HepG2 (cell line): ENCODE results near the gene SLC35F3. TPM values are rescaled to one million over a fixed set of nuclear protein-coding genes. Genes with fewer than 3 reads are reported as not detected.

Experiments used
- ATAC-seq: fragments of 200-7000 bp; cut with Tn5 transposase; 3 replicates; pipeline ENCODE4 v1.9.1; 2020; ENCODE audit warnings: mild to moderate bottlenecking, moderate library complexity
- BruUV-seq: library from RNA; stranded (reverse); fragments of 400-500 nt; replicated peaks from 2 replicates; lab custom pipeline; 2021; lab: Mats Ljungman, UMichigan
- CTCF ChIA-PET: fragments of 300-600 bp; formaldehyde crosslinking; extraction: SDS; loops from one replicate; lab custom pipeline; 2021; ENCODE audit warnings: low total read pairs, inconsistent platforms, low intra/inter-chr PET ratio; lab: Yijun Ruan, JAX
- POLR2A ChIA-PET: fragments of 350-600 bp; sonication (Branson Sonifier 250); formaldehyde crosslinking; loops from one replicate; lab custom pipeline; 2020; ENCODE audit warnings: antibody characterized with exemption, inconsistent platforms; lab: Yijun Ruan, JAX
- DNase-seq: peaks from one replicate; pipeline ENCODE4 v3.0.0-alpha.2; 2015; ENCODE audit warnings: low spot score
- FAIRE-seq: peaks from 3 replicates; lab custom pipeline; 2011; peaks lifted over from hg19 to GRCh38; lab: Jason Lieb, UNC
- H2AFZ ChIP-seq: one replicate; pipeline ENCODE4 v1.6.1; 2011; ENCODE audit warnings: low read length, inconsistent platforms
- H3K27ac ChIP-seq: fragments of 300-600 bp; 3 replicates; pipeline ENCODE4 v1.8.0; 2011; ENCODE audit warnings: mixed run types, mild to moderate bottlenecking, mixed read lengths, low read length, inconsistent platforms; ENCODE audit not compliant: insufficient read depth; ENCODE audit errors: extremely low read length
- H3K27me3 ChIP-seq, 2 experiments: fragments of 200-600 bp in 1 of 2; 2 replicates in 1 of 2; 3 replicates in 1 of 2; pipeline versions ENCODE4 v1.6.0 to v1.8.0; 2011; ENCODE audit warnings: low read length in 2 of 2, mild to moderate bottlenecking in 2 of 2, moderate library complexity in 2 of 2, inconsistent platforms in 1 of 2; ENCODE audit not compliant: insufficient read depth in 2 of 2, control insufficient read depth in 1 of 2
- H3K36me3 ChIP-seq, 2 experiments: fragments of 200-600 bp in 1 of 2; replicated peaks in 1 of 2; 2 replicates in 1 of 2; 3 replicates in 1 of 2; pipeline versions ENCODE4 v1.5.1 to v1.8.0; 2011; ENCODE audit warnings: low read length in 2 of 2, inconsistent platforms in 1 of 2; ENCODE audit not compliant: insufficient read depth in 2 of 2, control insufficient read depth in 1 of 2
- H3K4me1 ChIP-seq: 2 replicates; pipeline ENCODE4 v1.5.1; 2012; ENCODE audit warnings: low read length, inconsistent platforms; ENCODE audit not compliant: insufficient read depth
- H3K4me2 ChIP-seq: 2 replicates; pipeline ENCODE4 v1.6.0; 2011; ENCODE audit warnings: low read depth, low read length, inconsistent platforms
- H3K4me3 ChIP-seq, 3 experiments: fragments of 200-600 bp in 1 of 3; sonication (generic), shearing (Covaris generic) in 1 of 3; replicated peaks in 1 of 3; 2 replicates each; pipeline ENCODE4 v1.5.1; 2011 to 2016; ENCODE audit warnings: low read length in 3 of 3, inconsistent platforms in 2 of 3, low read depth in 2 of 3, mild to moderate bottlenecking in 2 of 3, control low read depth in 1 of 3, mixed read lengths in 1 of 3; ENCODE audit not compliant: insufficient read depth in 1 of 3
- H3K79me2 ChIP-seq: one replicate; pipeline ENCODE4 v1.6.1; 2011; ENCODE audit warnings: low read length, inconsistent platforms; ENCODE audit not compliant: insufficient read depth
- H3K9ac ChIP-seq: 2 replicates; pipeline ENCODE4 v1.6.0; 2011; ENCODE audit warnings: mild to moderate bottlenecking, low read depth, low read length, inconsistent platforms; ENCODE audit not compliant: insufficient read depth
- H3K9me3 ChIP-seq: 2 replicates; pipeline ENCODE4 v1.5.1; 2012; ENCODE audit warnings: mild to moderate bottlenecking, low read length
- H4K20me1 ChIP-seq: 2 replicates; pipeline ENCODE4 v1.6.0; 2011; ENCODE audit warnings: inconsistent platforms, mild to moderate bottlenecking, low read length, moderate library complexity; ENCODE audit not compliant: insufficient read depth
- HNF1B ChIP-seq: sonication (generic); formaldehyde crosslinking; IDR thresholded peaks from 2 replicates; pipeline ENCODE4 v1.5.1; 2020; ENCODE audit warnings: mild to moderate bottlenecking, moderate library complexity, missing genetic modification reagents
- MLLT10 ChIP-seq: sonication (generic); formaldehyde crosslinking; IDR thresholded peaks from 2 replicates; pipeline ENCODE4 v1.4.0; 2020; ENCODE audit warnings: missing genetic modification reagents
- NFE2L2 ChIP-seq: fragments of 150-350 bp; IDR thresholded peaks from 2 replicates; pipeline ENCODE4 v1.6.1; 2014; ENCODE audit warnings: low read length
- NR2C2 ChIP-seq: sonication (generic); formaldehyde crosslinking; IDR thresholded peaks from 2 replicates; pipeline ENCODE4 v1.4.0; 2020; ENCODE audit warnings: missing genetic modification reagents, mild to moderate bottlenecking, moderate library complexity, borderline replicate concordance
- WGBS: methylation state at CpG from one replicate; pipeline ENCODE4 v1.1.6; 2017; ENCODE audit warnings: low lambda C conversion rate; 5-methylcytosine and 5-hydroxymethylcytosine counted together
- in situ Hi-C: cut with HindIII; loops from 2 replicates; pipeline ENCODE4 v1.10.0; 2017; ENCODE audit warnings: low pct_unique_long_range_greater_than_20kb; ENCODE audit not compliant: extremely low pct_ligation_motif_present
- intact Hi-C: fragments of 100-400 bp; cut with micrococcal nuclease; formaldehyde crosslinking; loops from one replicate; pipeline ENCODE4 v1.10.0; 2022; ENCODE audit not compliant: unreplicated experiment
- polyA plus RNA-seq, 8 experiments: library from polyadenylated mRNA; depleted of rRNA in 3 of 8; stranded (reverse) in 7 of 8; unstranded in 1 of 8; fragments of >200 nt; fragmentation: Illumina TruSeq in 4 of 8; extraction: Trizol in 4 of 8; gene quantifications; 2 replicates each; pipeline versions ENCODE4 v1.2.1 to v1.2.3, GENCODE V29; 2011 to 2016; ENCODE audit warnings: low read depth in 4 of 8, missing spikeins in 1 of 8, mixed read lengths in 1 of 8; ENCODE audit not compliant: insufficient read depth in 1 of 8
- total RNA-seq, 5 experiments: library from RNA; depleted of rRNA; stranded (reverse); fragments of >200 nt; fragmentation: Illumina TruSeq; extraction: Trizol; gene quantifications; 2 replicates each; pipeline ENCODE4 v1.2.3, GENCODE V29; 2016; ENCODE audit warnings: low read depth in 1 of 5
- TF ChIP-seq, protein P1 (sequence below): sonication (generic); formaldehyde crosslinking; conservative IDR thresholded peaks from 2 replicates; pipeline ENCODE4 v1.4.0; 2020; ENCODE audit warnings: missing genetic modification reagents

The SLC35F3 gene
- total and polyA plus RNA-seq, 2 of the 13 experiments (the other 11 are each of a cell fraction or from before 2014, with no cell fraction given) = not detected

- H2AFZ ChIP-seq = no peak overlapping the region
- no peak for ATAC-seq
- intact Hi-C loops (loop anchor here (5.0 kb wide), 1 partner anchor 57 kb away; no protein-coding TSS in a partner anchor), in situ Hi-C loops (no loop called here)
- no peak for FAIRE-seq
- H3K27me3 ChIP-seq = no peaks in the 10 kb centered on the region; a peak in 1 of 5 replicates
- H3K27ac ChIP-seq = no peak overlapping the region
- no peaks in the 10 kb centered on the region for H3K36me3 ChIP-seq
- WGBS = 83% methylated on average over 1 of the region's 1 CpG
- no peaks in the 10 kb centered on the region for H4K20me1 ChIP-seq
- no peak overlapping the region for H3K4me2 ChIP-seq
- no peak for TF ChIP-seq NR2C2 (CRISPR knock-in tag)
- no peak for TF ChIP-seq HNF1B (CRISPR knock-in tag)
- TF ChIP-seq, protein P1, sequence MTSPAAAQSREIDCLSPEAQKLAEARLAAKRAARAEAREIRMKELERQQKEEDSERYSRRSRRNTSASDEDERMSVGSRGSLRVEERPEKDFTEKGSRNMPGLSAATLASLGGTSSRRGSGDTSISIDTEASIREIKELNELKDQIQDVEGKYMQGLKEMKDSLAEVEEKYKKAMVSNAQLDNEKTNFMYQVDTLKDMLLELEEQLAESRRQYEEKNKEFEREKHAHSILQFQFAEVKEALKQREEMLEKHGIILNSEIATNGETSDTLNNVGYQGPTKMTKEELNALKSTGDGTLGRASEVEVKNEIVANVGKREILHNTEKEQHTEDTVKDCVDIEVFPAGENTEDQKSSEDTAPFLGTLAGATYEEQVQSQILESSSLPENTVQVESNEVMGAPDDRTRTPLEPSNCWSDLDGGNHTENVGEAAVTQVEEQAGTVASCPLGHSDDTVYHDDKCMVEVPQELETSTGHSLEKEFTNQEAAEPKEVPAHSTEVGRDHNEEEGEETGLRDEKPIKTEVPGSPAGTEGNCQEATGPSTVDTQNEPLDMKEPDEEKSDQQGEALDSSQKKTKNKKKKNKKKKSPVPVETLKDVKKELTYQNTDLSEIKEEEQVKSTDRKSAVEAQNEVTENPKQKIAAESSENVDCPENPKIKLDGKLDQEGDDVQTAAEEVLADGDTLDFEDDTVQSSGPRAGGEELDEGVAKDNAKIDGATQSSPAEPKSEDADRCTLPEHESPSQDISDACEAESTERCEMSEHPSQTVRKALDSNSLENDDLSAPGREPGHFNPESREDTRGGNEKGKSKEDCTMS = no peak
- peak; percentile 48; the same call in 1 of the 2 replicates for TF ChIP-seq NFE2L2
- TF ChIP-seq MLLT10 (CRISPR knock-in tag) = no peak
- H3K4me1 ChIP-seq = peaks cover 23% of the 10 kb centered on the region
- peaks cover 18% of the 10 kb centered on the region for H3K79me2 ChIP-seq
- no TSS peak for BruUV-seq
- no peaks in the 10 kb centered on the region for H3K9me3 ChIP-seq
- POLR2A ChIA-PET = no interaction called here
- no peak overlapping the region for H3K9ac ChIP-seq
- H3K4me3 ChIP-seq = no peak overlapping the region
- no peak for DNase-seq
- CTCF ChIA-PET = no interaction called here
These were observed 465.3 kb downstream of the SLC35F3 start for GRCh38 chr1:234369784-234370183.
